ENCODE measurements around the gene USF1.

DNA sequence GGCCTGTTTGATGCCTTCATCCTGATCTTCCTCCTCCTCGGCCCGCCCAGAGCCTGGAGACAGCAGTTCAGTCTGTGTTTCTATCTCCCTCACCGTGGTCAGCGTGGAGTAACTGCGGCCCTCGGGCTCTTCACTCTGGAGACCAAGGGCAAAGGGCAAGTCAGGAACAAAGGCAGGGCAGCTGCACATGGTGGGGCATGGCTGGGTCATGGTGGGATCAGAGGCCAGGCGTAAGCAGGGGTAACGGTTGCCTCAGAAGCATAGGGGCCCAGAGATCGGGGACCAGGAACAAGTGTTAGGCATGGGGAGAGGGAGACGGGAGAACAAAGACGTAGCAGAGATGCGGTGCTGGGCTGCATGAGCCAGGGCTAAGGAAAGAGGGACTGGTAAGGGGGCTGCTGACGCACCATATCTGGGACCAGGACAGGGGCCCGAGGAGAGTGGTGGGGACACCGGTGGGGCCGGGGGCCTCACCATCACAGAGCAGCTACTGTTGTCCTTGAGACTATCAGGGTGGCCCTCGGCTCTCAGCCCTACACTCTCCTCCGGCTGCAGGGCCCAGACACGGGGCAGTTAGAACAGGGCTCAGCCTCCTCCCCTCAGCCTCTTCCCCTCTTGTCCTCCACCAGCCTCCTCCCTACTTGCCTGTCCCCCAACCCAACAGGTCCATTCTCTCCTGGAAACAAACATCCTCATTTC is 27.1 kb upstream of the USF1 start:
- TF ChIP-seq, protein P1, sequence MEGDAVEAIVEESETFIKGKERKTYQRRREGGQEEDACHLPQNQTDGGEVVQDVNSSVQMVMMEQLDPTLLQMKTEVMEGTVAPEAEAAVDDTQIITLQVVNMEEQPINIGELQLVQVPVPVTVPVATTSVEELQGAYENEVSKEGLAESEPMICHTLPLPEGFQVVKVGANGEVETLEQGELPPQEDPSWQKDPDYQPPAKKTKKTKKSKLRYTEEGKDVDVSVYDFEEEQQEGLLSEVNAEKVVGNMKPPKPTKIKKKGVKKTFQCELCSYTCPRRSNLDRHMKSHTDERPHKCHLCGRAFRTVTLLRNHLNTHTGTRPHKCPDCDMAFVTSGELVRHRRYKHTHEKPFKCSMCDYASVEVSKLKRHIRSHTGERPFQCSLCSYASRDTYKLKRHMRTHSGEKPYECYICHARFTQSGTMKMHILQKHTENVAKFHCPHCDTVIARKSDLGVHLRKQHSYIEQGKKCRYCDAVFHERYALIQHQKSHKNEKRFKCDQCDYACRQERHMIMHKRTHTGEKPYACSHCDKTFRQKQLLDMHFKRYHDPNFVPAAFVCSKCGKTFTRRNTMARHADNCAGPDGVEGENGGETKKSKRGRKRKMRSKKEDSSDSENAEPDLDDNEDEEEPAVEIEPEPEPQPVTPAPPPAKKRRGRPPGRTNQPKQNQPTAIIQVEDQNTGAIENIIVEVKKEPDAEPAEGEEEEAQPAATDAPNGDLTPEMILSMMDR (IDR thresholded peaks at IDR 0.05) = no peak
- no peak for TF ChIP-seq POLR2A (IDR thresholded peaks at IDR 0.05)
- no peak for TF ChIP-seq EP300 (IDR thresholded peaks at IDR 0.05)
- TF ChIP-seq POLR2AphosphoS5 (IDR thresholded peaks at IDR 0.05) = no peak

Measured in stomach (tissue), 4 donors.